NCI-H2227 (cell line): ENCODE measurements around the gene CYSRT1.

Source experiments
- DNase-seq: peaks from one replicate; lab custom pipeline; 2025; ENCODE audit not compliant: unreplicated experiment; lab: John Stamatoyannopoulos, UW

CYSRT1 gene

GRCh38 chr9:137189297-137190295 is 35.4 kb upstream of the CYSRT1 start:
- no peak for DNase-seq

GRCh38 chr9:137190315-137190856 is 34.6 kb upstream of the CYSRT1 start:
- no peak for DNase-seq

GRCh38 chr9:137191245-137191644 is 33.7 kb upstream of the CYSRT1 start:
- DNase-seq, result no peak

GRCh38 chr9:137191691-137192447 is 33.1 kb upstream of the CYSRT1 start:
- DNase-seq, result no peak

GRCh38 chr9:137192448-137192780 is 32.6 kb upstream of the CYSRT1 start:
- no peak for DNase-seq

GRCh38 chr9:137192859-137193258 is 32.1 kb upstream of the CYSRT1 start:
- DNase-seq, result peak; percentile 24

GRCh38 chr9:137193771-137194170 is 31.2 kb upstream of the CYSRT1 start:
- DNase-seq, result no peak

GRCh38 chr9:137194388-137194787 is 30.6 kb upstream of the CYSRT1 start:
- DNase-seq, result no peak

- DNase-seq, result no peak
Measured at GRCh38 chr9:137194909-137195308, 30.1 kb upstream of the CYSRT1 start.

- DNase-seq, result no peak
Measured at GRCh38 chr9:137195525-137196220, 29.3 kb upstream of the CYSRT1 start.

- DNase-seq, result no peak
Measured at GRCh38 chr9:137198051-137198901, 26.7 kb upstream of the CYSRT1 start.

GRCh38 chr9:137198902-137199283 is 26.1 kb upstream of the CYSRT1 start:
- no peak for DNase-seq

GRCh38 chr9:137199411-137200121 is 25.4 kb upstream of the CYSRT1 start:
- peak; percentile 18 for DNase-seq

- DNase-seq, result peak; percentile 97
Measured at GRCh38 chr9:137200311-137201204, 24.4 kb upstream of the CYSRT1 start, which contains the start of gene TPRN. TSS of gene TPRN (minus strand) at chr9:137200741. CDS start at chr9:137200711, 30 bp downstream.

- no peak for DNase-seq
Measured at GRCh38 chr9:137201205-137201868, 23.6 kb upstream of the CYSRT1 start.

- no peak for DNase-seq
Measured at GRCh38 chr9:137202966-137203365, 22.0 kb upstream of the CYSRT1 start.

- no peak for DNase-seq
Measured at GRCh38 chr9:137204731-137205125, 20.2 kb upstream of the CYSRT1 start.
